DMS53 (cell line): ENCODE data around the gene PLTP.
"Not testable (repeated sequence)": the region's sequence is repeated elsewhere in the genome, so short reads cannot be mapped to it uniquely, and the experiment has no call there.

Experiments
- DNase-seq: peaks from one replicate; lab custom pipeline; 2025; lab: John Stamatoyannopoulos, UW

The PLTP gene

GRCh38 chr20:45911486-45912343 lies at the start of gene PLTP:
Gene PLTP (minus strand): TSS chr20:45912155. CDS start chr20:45911452, 703 bp downstream.
- DNase-seq = peak; percentile 69

- DNase-seq = no peak
Observed at GRCh38 chr20:45959956-45960630, 48.1 kb upstream of the PLTP start.

GRCh38 chr20:45959126-45959525 lies 47.2 kb upstream of the PLTP start:
- DNase-seq = no peak

- no peak for DNase-seq
Observed at GRCh38 chr20:45958593-45958992, 46.6 kb upstream of the PLTP start.

- no peak for DNase-seq
Observed at GRCh38 chr20:45957021-45957941, 45.3 kb upstream of the PLTP start.

- DNase-seq = not testable (repeated sequence)
Observed at GRCh38 chr20:45956326-45956725, 44.4 kb upstream of the PLTP start.

GRCh38 chr20:45953672-45954071 lies 41.7 kb upstream of the PLTP start:
- DNase-seq = no peak

- no peak for DNase-seq
Observed at GRCh38 chr20:45952861-45953260, 40.9 kb upstream of the PLTP start.

- no peak for DNase-seq
Observed at GRCh38 chr20:45951925-45952834, 40.2 kb upstream of the PLTP start.

- peak; percentile 38 for DNase-seq
Observed at GRCh38 chr20:45950330-45950646, 38.3 kb upstream of the PLTP start.

- DNase-seq = peak; percentile 69
Observed at GRCh38 chr20:45949542-45950329, 37.8 kb upstream of the PLTP start.

- no peak for DNase-seq
Observed at GRCh38 chr20:45948742-45949541, 37.0 kb upstream of the PLTP start.

GRCh38 chr20:45948261-45948733 lies 36.3 kb upstream of the PLTP start:
- DNase-seq = no peak

GRCh38 chr20:45947110-45947866 lies 35.3 kb upstream of the PLTP start:
- DNase-seq = no peak

- DNase-seq = no peak
Observed at GRCh38 chr20:45946149-45946970, 34.4 kb upstream of the PLTP start.

GRCh38 chr20:45945678-45946148 lies 33.8 kb upstream of the PLTP start:
- DNase-seq = no peak

- DNase-seq = no peak
Observed at GRCh38 chr20:45944965-45945677, 33.2 kb upstream of the PLTP start.
